GM10248 (cell line): Measurements from ENCODE around the gene WLS.
"Not testable (repeated sequence)": the region's sequence is repeated elsewhere in the genome, so short reads cannot be mapped to it uniquely, and the experiment has no call there.

ENCODE experiments used
- CTCF ChIA-PET: fragments of 300-600 bp; sonication (Branson Sonifier 250); formaldehyde crosslinking; extraction: SDS; loops from one replicate; lab custom pipeline; 2021; ENCODE audit warnings: antibody characterized with exemption; lab: Yijun Ruan, JAX
- POLR2A ChIA-PET: fragments of 350-650 bp; sonication (Branson Sonifier 250); formaldehyde crosslinking; extraction: SDS; loops from one replicate; lab custom pipeline; 2020; ENCODE audit warnings: antibody characterized with exemption; lab: Yijun Ruan, JAX
- DNase-seq: peaks from one replicate; pipeline ENCODE4 v3.0.0; 2012; ENCODE audit errors: extremely low spot score
- CTCF ChIP-seq: IDR thresholded peaks from 2 replicates; pipeline ENCODE4 v1.5.1; 2012; ENCODE audit warnings: mild to moderate bottlenecking, low read depth; ENCODE audit errors: extremely low read depth, missing control alignments, control extremely low read depth

The WLS gene

GRCh38 chr1:68174738-68175113, 57.6 kb downstream of the WLS start:
- POLR2A ChIA-PET, result no interaction called here
- no peak for DNase-seq
- CTCF ChIA-PET, result interaction anchor here (0.8 to 1.9 kb wide), 4 partner anchors 26 to 147 kb away, joined by 3 to 6 read pairs (median 3); no protein-coding TSS in a partner anchor
- TF ChIP-seq CTCF, result no peak

DNA sequence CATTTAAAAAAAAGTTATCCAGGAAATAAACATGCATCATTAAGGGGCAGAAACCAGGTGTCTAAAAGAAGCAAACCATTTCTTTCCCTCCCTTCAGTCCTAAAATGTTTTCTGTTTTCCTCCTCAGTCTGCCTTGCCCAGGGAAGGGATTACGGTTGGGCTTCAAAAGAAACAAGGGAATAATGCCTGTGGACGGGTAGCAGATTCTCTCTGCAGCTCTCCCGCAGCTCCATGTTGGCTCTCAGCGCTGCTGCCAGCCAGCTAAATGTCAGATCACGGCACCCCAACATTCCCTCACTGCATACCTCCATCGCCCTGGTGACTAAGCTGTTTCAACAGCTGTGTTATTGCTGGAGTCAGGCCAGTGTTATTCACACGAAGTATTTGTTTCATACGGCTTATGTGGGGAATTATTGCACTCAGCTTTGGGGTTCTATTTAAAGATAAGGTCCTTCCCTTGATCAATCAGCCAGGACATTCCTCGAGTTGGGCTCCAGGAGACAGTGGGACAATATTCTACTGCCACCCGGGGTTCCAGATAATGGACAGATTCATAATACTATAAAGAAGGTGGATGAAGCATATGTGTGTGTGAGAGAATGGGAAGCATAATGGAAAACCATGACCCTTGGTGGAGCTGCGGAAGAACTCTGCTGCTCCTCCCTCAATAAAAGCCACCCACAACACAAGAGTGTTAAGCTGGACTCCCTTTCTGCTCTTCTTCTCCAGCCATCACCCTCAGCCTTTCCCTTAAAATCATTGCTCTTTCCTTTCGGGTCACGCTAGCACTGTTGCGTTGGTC, 58.2 kb downstream of the WLS start:
- ChIA-PET CTCF (interaction anchor here (0.9 to 1.9 kb wide), 4 partner anchors 27 to 33 kb away, joined by 3 to 6 read pairs (median 3); no protein-coding TSS in a partner anchor), POLR2A (no interaction called here)
- no peak for DNase-seq
- TF ChIP-seq CTCF, result no peak

- no peak for TF ChIP-seq CTCF
- CTCF ChIA-PET, result interaction anchor here (0.9 to 1.1 kb wide), 2 partner anchors 27 to 34 kb away, joined by 3 read pairs; no protein-coding TSS in a partner anchor
- DNase-seq, result no peak
- POLR2A ChIA-PET, result no interaction called here
Measured at GRCh38 chr1:68173283-68173935, 58.9 kb downstream of the WLS start.

DNA sequence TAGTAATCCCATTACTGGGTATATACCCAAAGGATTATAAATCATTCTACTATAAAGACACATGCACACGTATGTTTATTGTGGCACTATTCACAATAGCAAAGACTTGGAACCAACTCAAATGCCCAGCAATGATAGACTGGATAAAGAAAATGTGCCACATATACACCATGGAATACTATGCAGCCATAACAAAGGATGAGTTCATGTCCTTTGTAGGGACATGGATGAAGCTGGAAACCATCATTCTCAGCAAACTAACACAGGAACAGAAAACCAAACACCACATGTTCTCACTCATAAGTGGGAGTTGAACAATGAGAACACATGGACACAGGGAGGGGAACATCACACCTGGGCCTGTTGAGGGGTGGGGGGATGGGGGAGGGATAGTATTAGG, 60.5 kb downstream of the WLS start:
- POLR2A ChIA-PET, DNase-seq, CTCF ChIA-PET: not testable (repeated sequence)

GRCh38 chr1:68168545-68169171, 63.7 kb downstream of the WLS start:
- no peak for TF ChIP-seq CTCF
- CTCF ChIA-PET, result interaction anchor here (1.0 kb wide), 1 partner anchor 11 kb away, joined by 5 read pairs; no protein-coding TSS in a partner anchor
- POLR2A ChIA-PET, result no interaction called here
- no peak for DNase-seq

DNA sequence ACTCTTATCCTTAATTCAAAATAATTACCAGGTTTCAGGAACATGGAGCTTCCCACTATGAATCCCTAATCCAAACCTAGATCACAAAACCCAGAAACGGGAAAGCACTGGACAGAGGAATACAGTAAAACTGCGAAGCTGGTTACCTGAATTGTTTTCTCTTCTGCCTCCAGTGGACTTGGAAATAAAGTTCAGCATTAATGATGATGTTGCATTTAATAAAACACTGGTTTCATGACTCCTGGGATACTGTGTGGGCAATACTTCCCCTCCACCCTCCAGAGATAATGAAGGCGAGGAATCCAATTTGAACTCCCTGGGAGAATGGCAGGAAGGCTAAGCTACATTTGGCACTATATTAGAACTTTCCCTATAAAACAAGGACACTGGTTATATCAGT, 65.1 kb downstream of the WLS start:
- no peak for DNase-seq
- no peak for TF ChIP-seq CTCF
- ChIA-PET CTCF (interaction anchor here (3.2 kb wide), 1 partner anchor 46 kb away, joined by 8 read pairs; no protein-coding TSS in a partner anchor), POLR2A (no interaction called here)
